Memory B cell (primary cell): ENCODE results near the gene SRPRB.

Experiments
- ATAC-seq: fragments of 150-1000 bp; cut with Tn5 transposase; 2 replicates; pipeline ENCODE4 v1.10.0; 2021; ENCODE audit warnings: low read depth, mild to moderate bottlenecking, moderate library complexity
- DNase-seq, 2 donors: peaks; one replicate each; pipeline ENCODE4 v3.0.0; 2022; ENCODE audit warnings: low spot score in 2 of 2
- H3K27ac Mint-ChIP-seq: one replicate; pipeline ENCODE4 v1.8.0; 2022; ENCODE audit warnings: mild to moderate bottlenecking, moderate library complexity, mixed read lengths
- H3K27me3 Mint-ChIP-seq: one replicate; pipeline ENCODE4 v1.8.0; 2022; ENCODE audit warnings: mixed read lengths
- H3K36me3 Mint-ChIP-seq: one replicate; pipeline ENCODE4 v1.8.0; 2022; ENCODE audit warnings: mild to moderate bottlenecking, mixed read lengths
- H3K4me1 Mint-ChIP-seq: one replicate; pipeline ENCODE4 v1.8.0; 2022; ENCODE audit warnings: mixed read lengths
- H3K4me3 Mint-ChIP-seq: one replicate; pipeline ENCODE4 v1.8.0; 2022; ENCODE audit warnings: mild to moderate bottlenecking, moderate library complexity, mixed read lengths
- H3K9me3 Mint-ChIP-seq: one replicate; pipeline ENCODE4 v1.8.0; 2022; ENCODE audit warnings: mixed read lengths

Gene SRPRB

GRCh38 chr3:133838296-133838789 is 32.7 kb downstream of the SRPRB start:
- ATAC-seq (no peak), DNase-seq (no peak)
- Mint-ChIP-seq H3K9me3 (no peaks in the 10 kb centered on the region), H3K4me3 (no peak overlapping the region), H3K27ac (no peak overlapping the region), H3K36me3 (no peaks in the 10 kb centered on the region), H3K4me1 (no peaks in the 10 kb centered on the region), H3K27me3 (peaks cover 11% of the 10 kb centered on the region)

GRCh38 chr3:133838916-133839800 is 33.5 kb downstream of the SRPRB start:
- no peak for DNase-seq
- Mint-ChIP-seq H3K4me1 (no peaks in the 10 kb centered on the region), H3K27me3 (peaks cover 11% of the 10 kb centered on the region), H3K9me3 (no peaks in the 10 kb centered on the region), H3K36me3 (no peaks in the 10 kb centered on the region), H3K27ac (no peak overlapping the region), H3K4me3 (no peak overlapping the region)
- ATAC-seq: no peak

GRCh38 chr3:133840055-133840737 is 34.6 kb downstream of the SRPRB start:
- peaks cover 8% of the 10 kb centered on the region for H3K27me3 Mint-ChIP-seq

DNA sequence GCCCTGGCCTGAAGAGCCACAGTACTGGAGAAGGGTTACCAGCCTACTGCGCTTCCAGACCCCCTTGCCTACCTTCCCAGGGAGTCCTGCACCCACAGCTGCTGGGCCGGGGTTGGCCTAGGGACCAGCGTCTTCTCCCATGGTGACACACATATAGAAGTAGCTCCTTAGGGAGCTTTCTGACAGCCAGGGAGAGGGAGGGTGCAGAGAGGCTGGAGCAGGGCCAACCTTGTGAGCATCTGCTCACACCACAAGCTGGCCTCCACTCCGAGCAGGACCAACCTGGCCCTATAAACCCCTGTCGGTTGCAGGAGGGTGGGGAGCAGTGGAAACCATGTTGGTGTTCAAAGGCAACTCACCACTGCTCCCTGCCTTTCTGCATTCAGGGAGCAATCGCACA is 35.2 kb downstream of the SRPRB start:
- no peak for DNase-seq
- Mint-ChIP-seq H3K36me3 (no peaks in the 10 kb centered on the region), H3K27ac (no peak overlapping the region), H3K4me1 (no peaks in the 10 kb centered on the region), H3K9me3 (no peaks in the 10 kb centered on the region), H3K4me3 (no peak overlapping the region), H3K27me3 (peaks cover 7% of the 10 kb centered on the region)
- no peak for ATAC-seq

More at GRCh38 chr3:133840055-133840737, 34.6 kb downstream of the SRPRB start:
- Mint-ChIP-seq H3K36me3 (no peaks in the 10 kb centered on the region), H3K27ac (no peak overlapping the region), H3K4me1 (no peaks in the 10 kb centered on the region), H3K9me3 (no peaks in the 10 kb centered on the region), H3K4me3 (no peak overlapping the region)
- ATAC-seq (no peak), DNase-seq (no peak)

- Mint-ChIP-seq H3K4me3 (no peak overlapping the region), H3K36me3 (no peaks in the 10 kb centered on the region), H3K27me3 (peaks cover 7% of the 10 kb centered on the region), H3K27ac (no peak overlapping the region), H3K4me1 (no peaks in the 10 kb centered on the region), H3K9me3 (no peaks in the 10 kb centered on the region)
- DNase-seq (no peak), ATAC-seq (no peak)
Observed at GRCh38 chr3:133841196-133841595, 35.6 kb downstream of the SRPRB start.

DNA sequence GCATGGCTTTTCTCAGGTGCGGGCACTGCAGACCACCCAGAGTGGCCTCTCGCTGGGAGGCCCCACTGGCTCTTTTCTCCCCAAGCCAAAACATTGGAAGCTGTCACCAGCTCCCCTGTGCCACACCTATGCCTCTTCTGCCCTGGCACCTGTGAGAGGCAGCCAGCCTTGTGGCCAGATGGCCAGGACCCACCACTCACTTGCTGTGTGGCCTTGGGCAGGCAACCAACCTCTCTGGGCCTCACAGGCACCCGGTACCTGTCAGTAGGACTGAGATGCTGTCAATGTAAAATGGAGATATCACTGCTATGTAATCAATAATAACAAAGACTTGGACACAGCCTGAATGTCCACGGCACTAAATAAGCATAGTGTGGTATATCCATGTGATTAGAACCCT is 36.5 kb downstream of the SRPRB start:
- Mint-ChIP-seq H3K4me1 (no peaks in the 10 kb centered on the region), H3K9me3 (no peaks in the 10 kb centered on the region), H3K27ac (no peak overlapping the region), H3K27me3 (peaks cover 5% of the 10 kb centered on the region), H3K36me3 (no peaks in the 10 kb centered on the region), H3K4me3 (no peak overlapping the region)
- no peak for DNase-seq
- no peak for ATAC-seq

DNA sequence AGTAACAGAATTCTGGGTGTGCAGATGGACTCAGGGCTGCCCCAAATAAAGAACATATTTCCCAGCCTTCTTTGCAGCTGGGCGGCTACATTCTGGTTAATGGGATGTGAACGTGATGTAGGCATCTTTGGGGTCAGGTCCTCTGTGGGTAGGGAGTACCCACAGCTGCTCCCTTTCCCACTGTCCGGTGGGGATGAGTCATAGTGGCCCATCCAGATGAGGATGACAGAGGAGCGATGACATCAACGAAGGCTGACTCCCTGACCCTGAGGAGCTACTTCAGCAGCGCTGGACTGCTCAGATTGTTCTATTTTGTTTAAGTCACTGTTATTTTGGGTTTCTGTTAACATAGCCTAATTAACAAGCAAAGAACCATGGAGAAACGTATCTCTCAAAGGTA is 38.0 kb downstream of the SRPRB start:
- no peak for ATAC-seq
- H3K4me3 Mint-ChIP-seq: no peak overlapping the region
- DNase-seq: no peak
- H3K4me1 Mint-ChIP-seq: no peaks in the 10 kb centered on the region
- H3K9me3 Mint-ChIP-seq: no peaks in the 10 kb centered on the region
- no peak overlapping the region for H3K27ac Mint-ChIP-seq
- H3K36me3 Mint-ChIP-seq: no peaks in the 10 kb centered on the region
- H3K27me3 Mint-ChIP-seq: peaks cover 7% of the 10 kb centered on the region

GRCh38 chr3:133845127-133845526 is 39.5 kb downstream of the SRPRB start:
- Mint-ChIP-seq H3K36me3 (no peaks in the 10 kb centered on the region), H3K27me3 (peaks cover 4% of the 10 kb centered on the region), H3K27ac (no peak overlapping the region), H3K4me3 (no peak overlapping the region), H3K4me1 (no peaks in the 10 kb centered on the region), H3K9me3 (no peaks in the 10 kb centered on the region)
- DNase-seq (no peak), ATAC-seq (no peak)

DNA sequence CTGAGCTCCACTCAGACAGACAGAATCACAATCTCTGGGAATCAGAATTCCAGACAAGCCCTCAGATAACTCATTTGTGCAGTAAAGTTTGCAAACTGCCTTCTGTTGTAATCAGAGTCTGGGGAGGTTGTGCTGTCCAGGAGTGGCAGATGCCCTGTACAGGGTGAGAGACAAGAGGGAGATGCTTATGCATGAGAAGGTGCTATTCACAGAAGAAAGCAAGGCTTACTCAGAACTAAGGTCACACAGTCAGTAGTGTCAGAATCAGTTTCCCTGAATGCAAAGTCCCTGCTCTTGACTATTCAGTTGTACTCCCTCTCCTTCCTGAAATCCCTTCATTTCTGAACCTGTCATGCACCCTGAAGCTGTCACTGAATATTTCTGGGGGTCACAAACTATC is 43.7 kb downstream of the SRPRB start:
- Mint-ChIP-seq H3K4me3 (no peak overlapping the region), H3K36me3 (no peaks in the 10 kb centered on the region), H3K4me1 (peaks cover 4% of the 10 kb centered on the region), H3K27ac (no peak overlapping the region), H3K9me3 (no peaks in the 10 kb centered on the region), H3K27me3 (peaks cover 2% of the 10 kb centered on the region)
- ATAC-seq (no peak), DNase-seq (no peak)

DNA sequence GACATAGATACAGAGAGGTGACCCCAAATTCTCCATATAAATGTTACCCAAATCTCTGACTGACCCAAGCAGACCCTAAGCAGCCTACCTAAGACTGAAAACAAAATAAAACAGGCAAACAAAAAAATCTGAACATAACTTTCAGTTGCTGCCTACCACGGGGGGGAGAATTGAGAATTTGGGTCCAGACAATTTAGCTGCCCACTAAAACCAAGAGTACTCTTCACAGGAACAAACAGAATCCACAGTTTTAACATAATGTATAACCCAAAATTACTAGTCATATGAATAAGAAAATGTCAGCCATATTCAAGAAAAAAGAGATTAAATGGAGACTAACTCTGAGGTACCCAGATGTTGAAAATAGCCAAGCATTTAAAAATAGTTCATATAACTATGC is 44.4 kb downstream of the SRPRB start:
- Mint-ChIP-seq H3K27ac (no peak overlapping the region), H3K4me3 (no peak overlapping the region), H3K4me1 (peaks cover 4% of the 10 kb centered on the region), H3K27me3 (peaks cover 2% of the 10 kb centered on the region), H3K36me3 (no peaks in the 10 kb centered on the region), H3K9me3 (no peaks in the 10 kb centered on the region)
- DNase-seq: no peak
- ATAC-seq: no peak

- H3K27me3 Mint-ChIP-seq: peaks cover 2% of the 10 kb centered on the region
- ATAC-seq: no peak
- no peak overlapping the region for H3K27ac Mint-ChIP-seq
- H3K4me1 Mint-ChIP-seq: peaks cover 4% of the 10 kb centered on the region
- no peak overlapping the region for H3K4me3 Mint-ChIP-seq
- DNase-seq: no peak
- H3K36me3 Mint-ChIP-seq: no peaks in the 10 kb centered on the region
- H3K9me3 Mint-ChIP-seq: no peaks in the 10 kb centered on the region
Observed at GRCh38 chr3:133851266-133851906, 45.8 kb downstream of the SRPRB start.

GRCh38 chr3:133851931-133852330 is 46.3 kb downstream of the SRPRB start:
- ATAC-seq (no peak), DNase-seq (no peak)
- no peak overlapping the region for H3K4me3 Mint-ChIP-seq
- no peaks in the 10 kb centered on the region for H3K9me3 Mint-ChIP-seq
- peaks cover 2% of the 10 kb centered on the region for H3K27me3 Mint-ChIP-seq
- peaks cover 4% of the 10 kb centered on the region for H3K4me1 Mint-ChIP-seq
- H3K36me3 Mint-ChIP-seq: no peaks in the 10 kb centered on the region
- no peak overlapping the region for H3K27ac Mint-ChIP-seq

GRCh38 chr3:133853063-133853924 is 47.7 kb downstream of the SRPRB start:
- no peaks in the 10 kb centered on the region for H3K36me3 Mint-ChIP-seq
- H3K4me3 Mint-ChIP-seq: no peak overlapping the region
- H3K4me1 Mint-ChIP-seq: peaks cover 4% of the 10 kb centered on the region
- ATAC-seq (no peak), DNase-seq (no peak)
- no peak overlapping the region for H3K27ac Mint-ChIP-seq
- H3K27me3 Mint-ChIP-seq: no peaks in the 10 kb centered on the region
- no peaks in the 10 kb centered on the region for H3K9me3 Mint-ChIP-seq
